Embryonic facial prominence (tissue), 1 donor: ENCODE results near the gene SCUBE3.

Experiments
- DNase-seq: peaks from one replicate; pipeline ENCODE4 v3.0.0-alpha.2; 2016; ENCODE audit errors: extremely low spot score

The SCUBE3 gene

DNA sequence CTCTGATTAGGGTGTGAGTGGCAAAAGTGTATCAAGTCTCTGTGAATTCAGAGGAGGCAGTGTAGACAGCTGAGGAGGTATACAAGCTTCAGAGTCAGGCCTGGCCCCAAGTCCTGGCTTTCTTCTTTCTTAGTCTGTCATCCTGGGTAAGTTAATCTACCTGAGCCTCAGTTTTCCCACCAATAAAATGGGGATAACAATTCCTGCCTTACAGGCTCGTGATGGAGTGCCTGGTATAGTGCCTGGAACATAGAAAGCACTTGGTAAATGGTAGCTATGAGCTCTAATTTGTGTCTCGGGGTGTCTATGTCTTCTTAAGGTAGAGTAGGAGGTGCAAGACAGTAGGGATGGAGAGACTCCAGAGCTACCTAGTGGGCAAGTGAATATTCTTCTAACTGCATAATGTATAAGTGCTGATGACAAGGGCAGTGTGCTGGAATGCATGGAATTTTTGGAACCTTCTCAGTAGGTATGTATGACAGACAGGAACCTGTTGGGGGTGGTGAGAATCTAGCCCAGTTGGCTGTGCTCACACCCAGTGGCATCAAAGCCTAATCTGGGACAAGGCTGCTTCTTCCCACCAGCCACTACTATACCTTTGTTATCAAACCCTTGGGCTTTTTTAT lies 4.0 kb upstream of the SCUBE3 start:
- no peak for DNase-seq

- DNase-seq, result no peak
Observed at GRCh38 chr6:35213298-35213791, 411 bp upstream of the SCUBE3 start.

- no peak for DNase-seq
Observed at GRCh38 chr6:35214869-35215664, 1.3 kb downstream of the SCUBE3 start.

DNA sequence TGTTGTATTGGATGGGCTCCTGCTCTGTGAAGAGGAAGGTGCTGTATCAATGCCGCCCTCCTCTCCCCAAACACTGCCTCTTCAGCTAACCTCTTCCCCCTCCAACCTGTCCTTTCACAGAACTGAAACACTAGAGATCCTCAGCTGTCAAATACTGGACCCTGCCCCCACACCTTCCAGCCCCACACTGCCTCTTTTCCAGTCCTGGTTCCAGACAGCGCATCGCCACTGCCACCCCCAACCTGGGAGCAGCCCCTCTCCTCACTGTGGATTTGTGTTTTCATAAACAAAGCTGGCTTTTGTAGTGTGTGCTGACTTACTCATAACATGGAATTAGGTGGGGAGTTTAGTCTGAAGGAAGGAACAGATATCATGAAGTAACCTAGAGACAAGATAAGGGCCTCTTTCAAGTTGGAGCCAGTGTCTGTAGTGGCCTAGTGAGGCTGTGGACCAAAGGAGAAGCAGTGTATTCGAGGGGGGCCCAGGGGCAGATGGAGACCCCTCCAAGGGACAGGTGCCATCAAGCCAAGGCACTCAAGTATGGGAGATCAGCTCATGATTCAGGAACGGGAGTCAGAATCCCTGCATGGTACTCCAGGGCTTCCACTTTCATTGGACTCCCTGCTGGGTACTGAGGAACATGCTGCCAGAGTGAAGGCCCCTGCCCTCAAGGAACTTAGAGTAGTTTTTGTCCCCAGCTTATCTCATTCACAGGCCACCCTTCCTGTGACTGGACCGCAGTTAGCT lies 2.1 kb downstream of the SCUBE3 start:
- no peak for DNase-seq

GRCh38 chr6:35216412-35216732 lies 2.6 kb downstream of the SCUBE3 start:
- DNase-seq, result no peak

- no peak for DNase-seq
Observed at GRCh38 chr6:35216851-35217811, 3.4 kb downstream of the SCUBE3 start.

GRCh38 chr6:35218021-35218420 lies 4.3 kb downstream of the SCUBE3 start:
- DNase-seq, result no peak

DNA sequence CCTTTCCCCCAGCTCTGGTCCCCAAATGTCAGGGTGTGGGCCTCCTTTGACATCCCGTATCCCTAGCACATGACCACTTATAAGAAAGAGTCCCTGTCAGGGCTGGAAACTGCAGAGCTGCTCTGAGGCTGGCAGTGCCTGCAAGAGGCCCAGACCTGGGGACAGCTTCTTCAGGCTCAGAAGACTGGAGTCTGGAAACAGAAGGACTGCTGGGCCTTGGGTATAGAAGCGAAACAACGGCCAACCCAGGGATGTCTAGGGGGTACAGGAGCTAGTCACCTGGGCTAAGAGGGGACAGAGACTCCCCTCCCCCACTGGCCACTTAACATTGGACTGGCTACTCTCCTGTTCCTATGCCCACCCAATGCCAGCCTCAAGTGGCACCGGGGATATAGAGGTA lies 4.7 kb downstream of the SCUBE3 start:
- no peak for DNase-seq

- no peak for DNase-seq
Observed at GRCh38 chr6:35219683-35220326, 6.0 kb downstream of the SCUBE3 start.

GRCh38 chr6:35220711-35221110 lies 7.0 kb downstream of the SCUBE3 start:
- DNase-seq, result no peak

DNA sequence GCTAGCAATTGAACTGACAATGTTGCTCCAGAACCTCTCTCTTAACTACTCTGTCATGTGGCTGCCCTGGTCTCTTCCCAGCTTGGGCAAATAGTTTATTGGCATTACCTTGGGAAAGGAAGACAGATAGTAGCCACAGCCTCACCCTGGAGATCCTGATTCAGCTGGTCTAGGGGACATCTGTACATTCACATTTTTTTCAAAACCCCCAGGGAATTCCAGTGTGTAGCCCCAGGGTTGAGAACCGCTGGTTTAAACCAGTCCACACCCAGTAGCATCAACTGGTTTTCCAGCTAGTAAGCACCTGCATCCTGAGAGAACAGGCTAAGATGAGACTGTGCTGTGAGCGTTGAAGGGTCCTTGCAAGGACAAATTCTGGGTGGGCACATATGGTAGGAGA lies 9.6 kb downstream of the SCUBE3 start:
- DNase-seq, result no peak

DNA sequence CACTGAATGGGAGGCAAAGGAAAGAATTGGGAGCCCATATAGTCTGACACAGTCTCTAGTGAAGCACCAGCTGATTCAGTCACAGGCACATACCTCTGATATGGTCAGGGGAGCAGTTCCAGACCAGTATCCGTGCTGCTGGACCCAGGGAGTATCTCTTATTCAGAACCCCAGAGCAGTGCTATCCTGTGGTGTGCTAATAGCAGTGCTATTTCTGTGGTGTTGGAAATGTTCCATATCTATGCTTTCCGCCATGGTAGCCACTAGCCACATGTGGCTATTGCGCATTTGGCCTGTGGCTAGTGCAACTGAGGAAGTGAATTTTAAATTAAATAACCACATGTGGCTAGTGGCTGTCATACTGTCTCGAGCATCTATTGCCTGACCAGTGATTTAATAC lies 11.0 kb downstream of the SCUBE3 start:
- no peak for DNase-seq

- no peak for DNase-seq
Observed at GRCh38 chr6:35228481-35228880, 14.7 kb downstream of the SCUBE3 start.

- no peak for DNase-seq
Observed at GRCh38 chr6:35229304-35229703, 15.5 kb downstream of the SCUBE3 start.

DNA sequence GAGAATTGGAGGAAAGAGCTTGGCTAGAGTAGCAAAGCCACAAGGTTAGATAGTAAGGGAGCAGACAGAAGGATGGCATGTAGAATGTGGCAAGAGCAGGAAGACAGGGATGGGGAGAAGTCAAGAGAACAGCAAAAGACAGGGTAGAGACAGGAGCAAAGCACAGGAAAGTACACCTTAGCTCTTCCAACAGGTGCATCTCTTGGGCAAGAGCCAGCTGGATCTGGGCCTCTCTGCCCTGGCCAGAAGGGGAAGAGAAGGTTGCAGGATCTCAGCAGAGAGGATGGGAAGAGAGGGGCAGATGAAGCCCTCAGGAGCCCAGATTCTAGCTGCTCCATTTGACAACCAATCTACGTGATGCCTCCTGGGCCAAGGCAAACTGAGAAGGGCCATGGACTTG lies 16.7 kb downstream of the SCUBE3 start:
- no peak for DNase-seq

DNA sequence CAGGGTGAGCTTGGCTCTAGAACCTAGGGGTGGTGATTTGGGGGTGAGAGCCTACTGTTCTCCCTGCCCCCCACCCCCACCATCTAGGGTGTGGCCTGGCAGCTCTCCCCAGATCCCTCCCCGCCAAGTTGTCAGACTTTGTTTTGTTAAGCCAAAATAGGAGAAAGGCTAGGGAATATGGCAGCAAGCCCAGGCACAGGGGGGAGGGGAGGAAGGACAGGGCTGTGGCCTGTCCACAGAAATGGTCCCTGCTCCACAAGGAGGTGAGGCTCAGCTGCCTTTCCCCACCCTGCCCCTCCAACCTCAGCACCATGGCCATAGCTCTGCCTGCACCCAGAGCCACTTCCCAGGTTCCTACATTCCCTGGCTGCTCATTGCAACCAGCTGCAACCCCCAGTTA lies 17.2 kb downstream of the SCUBE3 start:
- DNase-seq, result no peak

DNA sequence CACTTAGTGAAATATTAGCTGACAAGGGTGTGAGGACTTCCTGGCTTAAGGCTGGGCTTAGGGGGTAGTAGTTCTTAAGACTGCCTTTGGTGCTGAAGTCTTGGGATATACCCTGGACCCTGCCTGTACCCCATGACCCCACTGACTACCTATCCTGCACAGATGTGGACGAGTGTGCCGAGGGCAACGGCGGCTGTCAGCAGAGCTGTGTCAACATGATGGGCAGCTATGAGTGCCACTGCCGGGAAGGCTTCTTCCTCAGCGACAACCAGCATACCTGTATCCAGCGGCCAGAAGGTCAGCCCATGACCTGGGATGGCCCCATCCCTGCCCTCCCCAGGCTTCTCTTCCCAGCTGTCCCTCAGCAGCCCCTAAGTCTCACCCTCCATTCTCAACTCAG lies 17.8 kb downstream of the SCUBE3 start:
- DNase-seq, result no peak

GRCh38 chr6:35234901-35235300 lies 21.1 kb downstream of the SCUBE3 start:
- no peak for DNase-seq

GRCh38 chr6:35236223-35236622 lies 22.5 kb downstream of the SCUBE3 start:
- DNase-seq, result no peak

- DNase-seq, result no peak
Observed at GRCh38 chr6:35237476-35237875, 23.7 kb downstream of the SCUBE3 start.

GRCh38 chr6:35238843-35239289 lies 25.1 kb downstream of the SCUBE3 start:
- no peak for DNase-seq
